ENCODE measurements around the gene TTC12.

TTC12 gene

DNA sequence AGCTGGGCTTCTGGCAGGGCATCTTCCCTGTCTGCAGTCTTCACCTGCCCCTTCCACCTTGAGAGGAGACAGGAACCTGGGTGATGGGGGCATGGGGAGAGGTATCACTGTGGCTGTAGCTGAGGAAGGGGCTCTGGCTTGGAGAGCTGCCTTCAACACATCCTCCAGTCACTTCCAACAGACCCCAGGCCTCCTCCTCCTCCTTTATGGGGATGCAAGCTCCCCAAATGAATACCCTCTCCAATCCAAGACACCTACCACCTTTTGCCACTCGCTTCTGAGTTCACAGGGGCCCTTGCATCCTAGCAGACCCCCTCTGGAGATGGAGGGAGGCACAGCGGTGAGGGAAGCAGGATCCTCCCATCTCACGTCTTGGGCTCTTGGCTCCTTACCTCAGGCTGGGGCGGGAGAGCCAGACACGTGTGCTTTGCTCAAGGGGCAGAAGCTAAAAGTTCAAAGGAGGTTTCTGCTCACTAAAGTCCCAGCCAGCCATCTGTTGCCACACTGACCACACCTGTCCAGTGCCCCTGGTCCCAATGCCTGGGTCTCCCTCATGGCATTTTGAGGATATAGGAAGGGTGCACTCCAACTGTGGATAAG lies 86.3 kb downstream of the TTC12 start:
- DNase-seq: no peak

DNA sequence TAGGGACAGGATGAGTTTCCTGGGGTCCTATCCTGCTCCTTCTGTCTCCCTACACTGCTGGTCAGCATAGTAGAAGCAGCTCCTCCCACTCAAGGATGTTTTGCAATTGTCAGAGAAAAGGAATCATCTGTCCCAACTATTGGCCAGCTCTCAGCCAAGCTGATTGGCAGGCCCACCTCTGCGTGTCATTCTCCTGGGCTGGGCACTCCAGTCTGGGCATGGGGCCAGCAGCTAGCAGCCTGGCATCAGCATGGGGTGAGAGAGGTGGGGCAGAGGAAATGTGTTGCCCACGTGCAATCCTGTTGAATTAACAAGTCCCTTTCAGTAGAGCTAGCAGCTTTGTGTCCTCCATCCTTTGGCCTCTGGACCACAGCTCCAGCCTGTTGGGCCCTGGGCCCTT lies 87.3 kb downstream of the TTC12 start:
- DNase-seq: peak in 36 of 58 donors; percentile 2 to 68 (median 22)

DNA sequence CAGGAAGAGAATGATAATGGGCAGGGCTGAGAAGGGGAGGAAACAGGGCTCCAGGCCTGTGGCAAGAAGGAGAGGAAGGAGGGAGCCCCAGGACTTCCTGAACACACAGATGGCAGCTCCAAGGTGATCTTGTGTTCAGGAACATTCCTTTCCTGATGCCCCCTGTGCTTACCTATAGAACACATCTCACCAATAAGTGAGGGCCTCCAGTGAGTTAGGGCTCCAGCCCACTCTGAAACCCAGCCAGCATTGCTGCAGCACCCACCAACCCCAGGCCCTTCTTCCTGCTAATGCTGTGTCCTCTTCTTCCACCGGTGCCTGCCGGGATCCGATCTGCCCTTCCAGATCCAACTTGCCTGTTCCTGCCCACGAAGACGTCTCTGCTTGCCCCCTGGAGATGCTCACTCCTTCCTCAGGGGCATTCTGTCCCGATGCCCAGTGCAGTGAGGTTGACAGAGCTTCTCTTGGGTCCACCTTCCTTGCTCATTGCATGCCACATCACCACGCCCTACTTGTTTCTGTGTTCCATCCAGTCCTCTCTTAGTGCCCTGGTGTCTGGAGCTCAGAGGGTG lies 90.6 kb downstream of the TTC12 start:
- no peak for DNase-seq

DNA sequence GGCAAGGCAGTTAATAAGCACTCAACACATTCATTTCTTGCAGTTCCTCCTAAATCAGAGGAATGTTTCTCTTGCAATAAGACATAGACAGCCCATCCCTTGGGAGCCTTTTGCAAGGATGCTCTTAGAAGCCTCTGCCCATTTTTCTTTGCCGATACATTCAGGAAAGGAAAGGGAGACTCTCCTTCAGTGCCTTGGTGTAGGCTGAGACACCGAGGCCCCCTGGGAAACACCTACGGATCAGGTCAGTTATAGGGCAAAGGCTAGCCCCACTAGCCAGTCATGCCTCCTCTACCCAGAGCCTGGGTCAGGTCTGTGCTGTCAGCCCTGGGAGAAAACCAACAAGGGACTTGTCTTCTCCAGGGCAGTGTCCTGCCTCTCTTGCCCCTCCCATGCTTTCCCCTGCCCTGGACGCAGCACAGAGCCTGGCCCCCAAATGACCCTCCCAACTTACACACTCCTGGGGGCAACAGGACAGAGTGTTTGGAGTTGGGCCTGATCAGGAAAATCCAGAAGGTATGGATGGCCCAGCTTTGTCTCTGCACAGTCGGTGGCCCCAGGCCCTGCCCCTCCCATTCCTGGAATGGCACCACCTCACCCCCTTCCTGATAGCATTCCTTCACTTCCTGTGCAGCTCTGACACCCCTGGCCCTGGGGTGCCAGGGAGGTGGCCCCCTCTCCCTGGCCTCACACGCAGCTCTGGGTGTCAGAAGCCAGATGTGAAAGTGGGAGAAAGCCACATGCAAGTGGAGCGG lies 91.5 kb downstream of the TTC12 start:
- no peak for DNase-seq

DNA sequence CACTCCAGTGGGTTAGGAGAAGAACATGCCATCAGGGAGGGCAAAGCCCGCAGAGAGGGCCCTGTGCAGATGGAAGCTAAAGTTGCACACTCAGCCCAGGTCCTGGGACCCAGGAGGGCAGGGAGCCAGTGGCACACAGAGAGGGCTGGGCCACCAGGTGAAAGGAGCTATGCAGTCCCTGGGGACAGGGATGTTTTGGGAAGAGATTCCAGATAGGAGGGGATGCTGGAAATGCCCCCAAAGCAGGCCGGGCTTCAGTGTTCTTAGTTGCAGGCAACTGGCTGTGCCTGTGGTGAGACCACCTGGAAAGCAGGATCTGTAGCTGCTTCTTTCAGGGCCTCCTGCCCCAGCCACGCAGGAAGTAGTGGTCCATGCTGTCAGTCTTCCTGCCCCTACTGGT lies 92.8 kb downstream of the TTC12 start:
- DNase-seq: no peak

DNA sequence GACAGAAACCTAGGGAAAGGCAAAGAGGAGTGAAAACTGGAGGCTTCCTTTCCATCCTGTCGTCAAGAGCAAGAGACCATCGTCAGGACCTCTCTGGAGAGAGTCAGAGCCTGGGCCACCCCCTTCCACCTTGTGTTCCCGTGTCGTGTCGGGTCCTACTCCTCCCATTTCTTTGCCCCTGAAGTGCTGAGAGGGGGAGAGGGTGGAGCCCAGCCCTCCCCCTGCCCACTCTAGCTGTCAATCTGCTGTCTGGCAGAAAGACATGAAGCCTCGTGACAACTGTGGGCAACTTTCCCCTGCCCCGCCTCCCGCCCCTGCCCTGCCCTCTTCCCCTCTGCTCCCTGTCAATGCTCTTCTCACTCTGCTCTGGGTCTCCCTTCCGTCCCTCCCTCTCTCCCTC lies 93.8 kb downstream of the TTC12 start:
- no peak for DNase-seq

DNA sequence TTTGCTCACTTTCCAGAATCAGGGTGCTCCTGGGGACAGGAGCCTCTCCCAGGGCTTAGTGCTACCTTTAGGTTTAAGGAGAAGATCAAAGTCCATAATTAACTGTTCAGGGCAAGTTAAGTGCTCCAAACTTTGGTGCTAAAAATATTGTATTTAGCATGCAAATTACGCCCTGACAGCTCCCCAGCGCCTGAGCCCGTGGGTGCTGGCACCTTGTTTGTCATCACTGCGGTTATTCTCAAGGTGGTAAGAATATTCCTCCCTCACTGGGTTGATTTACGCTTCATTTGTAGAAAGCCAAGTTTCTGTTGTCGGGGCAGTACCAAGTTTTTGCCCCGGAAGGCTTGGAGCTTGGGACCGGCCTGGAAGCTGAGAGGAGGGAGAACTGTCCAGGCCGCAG lies 94.5 kb downstream of the TTC12 start:
- DNase-seq: no peak

DNA sequence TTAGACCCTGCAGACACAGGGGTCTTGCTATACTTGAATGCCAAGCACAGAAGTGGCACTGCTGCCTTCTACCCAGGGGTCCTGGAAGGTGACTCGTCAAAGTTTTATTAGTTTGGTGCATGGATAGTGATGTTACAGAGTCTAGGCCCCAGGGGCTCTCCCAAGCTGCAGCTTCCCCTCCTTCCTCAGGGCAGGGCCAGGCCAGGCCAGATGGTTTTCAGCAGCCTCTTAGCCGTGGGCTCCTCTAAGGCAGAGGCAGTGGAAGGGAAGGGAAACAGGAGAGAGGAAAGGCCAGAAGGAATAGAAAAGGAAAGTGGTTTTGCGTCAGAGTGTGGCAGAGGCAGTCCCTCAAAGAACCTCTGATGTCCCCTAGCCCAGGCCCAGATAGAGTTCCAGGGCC lies 95.1 kb downstream of the TTC12 start:
- no peak for DNase-seq

DNA sequence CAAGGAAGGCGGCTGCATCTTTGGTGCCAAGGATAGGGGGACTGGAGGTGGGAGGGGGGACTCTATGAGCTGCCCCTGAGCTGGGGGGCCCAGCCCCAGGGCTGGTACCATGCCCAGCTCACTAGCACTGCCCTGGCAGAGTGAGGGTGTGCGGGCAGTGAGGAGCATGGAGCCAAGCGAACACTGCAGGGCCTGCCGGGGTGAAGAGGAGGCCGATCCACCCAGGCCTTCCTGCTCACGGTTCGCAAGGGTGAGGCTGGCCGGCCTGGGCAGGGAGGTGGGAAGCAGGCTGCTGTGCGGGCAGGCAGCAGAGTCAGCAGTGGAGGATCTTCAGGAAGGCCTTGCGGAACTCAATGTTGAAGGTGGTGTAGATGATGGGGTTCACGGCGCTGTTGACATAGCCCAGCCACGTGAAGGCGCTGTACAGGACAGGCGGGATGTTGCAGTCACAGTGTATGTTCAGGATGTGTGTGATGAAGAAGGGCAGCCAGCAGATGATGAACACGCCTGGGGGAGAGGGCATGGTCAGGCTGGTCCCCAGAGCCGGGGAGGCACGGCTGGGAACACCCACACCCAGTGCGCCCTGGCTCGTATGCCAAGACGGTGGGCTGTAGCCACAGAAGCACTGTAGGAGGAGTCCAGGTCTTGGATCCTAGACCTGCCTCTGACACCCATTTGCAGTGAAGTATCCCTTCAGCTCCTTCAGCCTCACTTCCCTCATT lies 96.2 kb downstream of the TTC12 start:
- no peak for DNase-seq

DNA sequence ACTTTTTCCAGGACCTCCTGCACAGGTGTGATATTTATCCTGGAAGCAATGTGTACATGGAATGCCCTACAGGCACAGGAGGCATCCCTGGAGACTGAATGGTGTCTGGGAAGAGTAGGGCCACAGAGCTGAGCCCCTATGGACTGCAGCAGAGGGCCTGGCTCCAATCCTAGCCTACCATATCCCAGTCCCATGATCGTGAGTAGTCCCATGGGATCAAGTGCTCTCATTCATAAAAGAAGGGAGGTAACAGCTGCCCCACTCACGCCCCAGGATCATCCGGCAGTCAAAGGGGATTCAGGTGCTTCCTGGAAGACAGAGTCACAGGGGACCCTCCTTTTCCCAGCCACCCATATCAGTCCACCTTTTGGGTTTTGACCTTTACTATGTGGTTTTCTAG lies 97.2 kb downstream of the TTC12 start:
- no peak for DNase-seq

DNA sequence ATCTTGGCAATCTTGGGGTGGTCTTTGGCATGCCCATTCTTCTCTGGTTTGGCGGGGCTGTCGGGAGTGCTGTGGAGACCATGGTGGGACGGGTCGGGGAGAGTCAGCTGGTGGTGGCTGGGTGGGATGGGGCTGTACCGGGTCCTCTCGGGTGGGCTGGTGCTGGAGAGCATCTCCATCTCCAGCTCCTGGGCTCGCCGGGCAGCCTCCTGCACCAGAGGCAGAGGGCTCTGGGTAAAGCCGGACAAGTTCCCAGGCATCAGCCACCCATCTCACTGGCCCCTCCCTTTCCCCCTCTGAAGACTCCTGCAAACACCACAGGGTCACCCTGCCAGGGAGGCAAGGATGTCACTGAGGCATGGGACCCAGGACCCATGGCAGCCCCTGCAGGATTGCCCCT lies 98.3 kb downstream of the TTC12 start:
- DNase-seq: no peak

DNA sequence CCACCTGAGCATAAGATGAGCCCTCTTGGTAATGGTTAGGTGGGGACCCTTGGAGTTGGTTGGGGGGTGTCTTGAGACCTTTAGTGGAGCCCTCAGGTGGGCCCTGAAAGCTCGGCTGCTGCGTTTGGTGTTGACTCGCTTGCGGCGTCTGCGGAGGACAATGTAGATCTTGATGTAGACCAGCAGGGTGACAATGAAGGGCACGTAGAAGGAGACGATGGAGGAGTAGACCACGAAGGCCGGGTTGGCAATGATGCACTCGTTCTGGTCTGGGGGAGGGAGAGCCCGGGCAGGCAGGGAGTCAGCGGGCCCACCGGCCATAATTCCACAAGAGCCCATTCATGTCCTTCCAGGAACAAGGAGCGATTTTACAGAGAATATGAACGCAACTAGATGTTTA lies 101.0 kb downstream of the TTC12 start:
- DNase-seq: no peak
